Amygdala (tissue), 56 donors: Measurements from ENCODE around the gene CACNA1E.
A peak's percentile ranks its signal among the peaks of the same experiment; 100 is the strongest.

Experiments used
- DNase-seq, 56 donors: peaks; one replicate each; lab custom pipeline; 2025; lab: John Stamatoyannopoulos, UW

Gene CACNA1E

GRCh38 chr1:181626279-181626938 is 143.1 kb downstream of the CACNA1E start:
- DNase-seq, result no peak

GRCh38 chr1:181630398-181630797 is 147.1 kb downstream of the CACNA1E start:
- DNase-seq, result no peak

DNA sequence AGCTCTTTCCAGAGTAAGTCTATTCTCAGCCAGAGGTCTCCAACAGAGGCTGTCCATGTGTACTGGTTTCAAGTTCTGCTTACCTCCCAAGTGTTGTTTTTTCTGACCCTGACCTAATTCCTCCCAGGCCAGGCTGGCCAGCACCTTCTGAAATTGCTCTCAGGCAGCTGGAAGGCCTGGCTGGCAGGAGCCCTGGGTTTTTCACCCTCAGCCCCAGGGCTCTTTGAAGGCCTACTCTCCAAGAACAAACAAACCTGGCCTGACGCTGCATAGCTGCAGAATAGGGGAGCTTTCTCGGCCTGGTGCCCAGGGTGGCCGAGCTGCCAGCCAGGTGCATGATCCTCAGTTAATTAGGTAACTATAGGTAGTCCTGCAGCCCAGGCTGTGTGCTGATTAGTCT is 147.5 kb downstream of the CACNA1E start:
- DNase-seq, result no peak

DNA sequence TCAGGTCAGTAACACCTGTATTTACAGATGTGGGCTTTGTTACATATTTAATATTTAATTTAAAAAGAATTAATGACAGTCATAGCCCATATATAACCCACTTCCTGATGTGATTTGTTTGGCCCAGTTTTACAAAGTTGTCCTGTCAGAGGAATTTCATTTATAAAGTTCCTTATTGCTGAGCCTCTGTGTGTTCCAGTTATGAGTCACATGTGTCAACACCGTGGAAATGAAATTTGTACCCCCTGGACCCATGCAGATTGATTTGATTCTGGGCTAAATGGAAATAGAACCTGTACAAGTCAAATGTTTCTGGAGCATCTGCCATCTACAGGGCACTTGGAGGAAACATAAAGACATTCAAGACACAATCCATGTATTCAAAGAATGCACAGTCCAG is 149.2 kb downstream of the CACNA1E start:
- DNase-seq, result no peak

DNA sequence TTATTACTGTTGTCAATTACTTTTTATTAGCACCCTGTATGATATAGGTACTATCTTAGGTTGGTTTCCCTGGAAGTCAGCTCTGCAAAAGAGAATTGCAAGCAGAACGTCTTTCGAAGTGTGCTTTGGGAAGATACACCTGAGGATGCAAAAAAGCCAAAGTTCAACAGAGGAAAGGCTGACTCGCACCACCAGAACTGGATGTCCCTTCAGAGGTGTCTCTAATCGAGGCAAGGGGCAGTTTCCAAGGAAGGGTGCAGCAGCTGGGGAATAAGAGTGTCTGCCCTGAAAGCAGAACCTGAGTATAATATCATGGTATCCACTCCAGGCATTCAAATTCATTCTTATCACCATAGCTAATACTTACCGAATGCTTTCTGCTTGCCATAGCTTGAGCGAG is 149.6 kb downstream of the CACNA1E start:
- no peak for DNase-seq

GRCh38 chr1:181635110-181635509 is 151.8 kb downstream of the CACNA1E start:
- no peak for DNase-seq

DNA sequence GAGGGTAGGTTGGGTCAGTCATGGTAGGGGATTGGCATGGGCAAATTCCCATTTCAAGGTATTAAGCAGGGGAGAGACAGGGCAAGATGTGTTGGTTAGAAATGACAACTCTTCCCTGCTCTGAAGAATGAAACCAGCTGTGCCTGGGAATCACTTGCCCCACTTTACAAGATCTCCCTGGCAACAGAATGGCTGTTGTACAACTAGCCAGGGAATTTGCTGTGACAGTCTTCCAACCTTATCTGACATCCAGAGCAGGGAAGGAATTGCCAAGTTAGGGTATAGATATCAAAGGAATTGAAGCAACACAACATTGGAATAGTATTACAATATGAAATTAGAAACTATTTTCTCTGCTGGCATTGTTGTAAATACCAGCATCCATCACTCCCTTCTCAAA is 154.7 kb downstream of the CACNA1E start:
- DNase-seq, result no peak

- DNase-seq, result no peak
Observed at GRCh38 chr1:181640956-181641355, 157.6 kb downstream of the CACNA1E start.

DNA sequence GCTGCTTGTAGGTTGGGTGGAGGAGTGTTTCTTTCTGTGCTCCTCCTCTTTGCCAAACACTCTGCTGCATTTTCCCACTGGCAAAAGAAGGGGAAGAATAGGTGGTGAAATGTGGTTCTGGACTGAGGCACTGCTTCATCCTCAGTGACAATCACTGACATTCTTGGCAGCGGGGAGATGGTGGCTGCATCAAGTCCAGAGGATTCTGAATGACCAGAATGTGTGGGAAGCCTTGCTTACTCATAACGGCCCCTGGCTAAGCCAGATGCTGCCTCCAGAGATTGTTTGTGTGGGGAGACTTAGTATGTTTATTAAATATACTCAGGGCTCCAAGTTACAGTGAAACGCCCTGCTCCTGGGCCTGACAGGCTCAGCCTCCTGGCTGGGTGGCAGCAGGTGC is 160.3 kb downstream of the CACNA1E start:
- DNase-seq, result no peak

- DNase-seq, result no peak
Observed at GRCh38 chr1:181645171-181645570, 161.9 kb downstream of the CACNA1E start.

- DNase-seq, result no peak
Observed at GRCh38 chr1:181646710-181647109, 163.4 kb downstream of the CACNA1E start.

GRCh38 chr1:181647314-181648035 is 164.2 kb downstream of the CACNA1E start:
- peak in 9 of 56 donors; percentile 3 to 65 (median 14) for DNase-seq

DNA sequence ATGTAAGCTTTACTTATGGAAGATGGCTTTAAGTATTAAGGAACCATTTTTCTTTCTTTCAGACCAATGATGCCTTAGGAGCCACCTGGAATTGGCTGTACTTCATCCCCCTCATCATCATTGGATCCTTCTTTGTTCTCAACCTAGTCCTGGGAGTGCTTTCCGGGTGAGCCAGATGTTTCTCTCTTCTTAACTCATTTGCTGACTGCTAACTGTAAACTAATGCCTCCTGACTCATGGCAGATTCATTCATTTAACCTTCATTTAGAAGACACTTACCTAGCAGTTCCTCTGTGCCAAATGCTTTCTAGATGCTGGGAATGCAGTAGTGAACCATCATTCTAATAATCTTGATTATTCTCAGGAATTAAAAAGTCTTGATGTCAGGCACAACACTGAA is 168.0 kb downstream of the CACNA1E start:
- DNase-seq, result no peak

DNA sequence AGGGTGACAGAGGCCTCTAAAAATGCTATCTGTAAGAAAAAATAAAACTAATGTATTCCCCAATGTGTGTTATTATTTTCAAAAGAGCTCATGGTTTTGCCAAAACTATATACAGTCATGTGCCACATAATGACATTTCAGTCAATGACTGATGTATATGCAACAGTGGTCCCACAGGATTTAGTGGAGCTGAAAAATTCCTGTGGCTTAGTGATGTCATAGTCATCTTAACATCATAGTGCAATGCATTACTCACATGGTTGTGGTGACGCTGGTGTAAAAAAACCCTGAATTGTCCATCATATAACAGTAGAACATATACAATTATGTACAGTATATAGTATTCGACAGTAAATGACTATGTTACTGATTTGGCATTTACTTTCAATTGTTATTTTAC is 172.4 kb downstream of the CACNA1E start:
- DNase-seq, result no peak

- no peak for DNase-seq
Observed at GRCh38 chr1:181656491-181656890, 173.2 kb downstream of the CACNA1E start.

GRCh38 chr1:181658581-181658980 is 175.3 kb downstream of the CACNA1E start:
- no peak for DNase-seq

DNA sequence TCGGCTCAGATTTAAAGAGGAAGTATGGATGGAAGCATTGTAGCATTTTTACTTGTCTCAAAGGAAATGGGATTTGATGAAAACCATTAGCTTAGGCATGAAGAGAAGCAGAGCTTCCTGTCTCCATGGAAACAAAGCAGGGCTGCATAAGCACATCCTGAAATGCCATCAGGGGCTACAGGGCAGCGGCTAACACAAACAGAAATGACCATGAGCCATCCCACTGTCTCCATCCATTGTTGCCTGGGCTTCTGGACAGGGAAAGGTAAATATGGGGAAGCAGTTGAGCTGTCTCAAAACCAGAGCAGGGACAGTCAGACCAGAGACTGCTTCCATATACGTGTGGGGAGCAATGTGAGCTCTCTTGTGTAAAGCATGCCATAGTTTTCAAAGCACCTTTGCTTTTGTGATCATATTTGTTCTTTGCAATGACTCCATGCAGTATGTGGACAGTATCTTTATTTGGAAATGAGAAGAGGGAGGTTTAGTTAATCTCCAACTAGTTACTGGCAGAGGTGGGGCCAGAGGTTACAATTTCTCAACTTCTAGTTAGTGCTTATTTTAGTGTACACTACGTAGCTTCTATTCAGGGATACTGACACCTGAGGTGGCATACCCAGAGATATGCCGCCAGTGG is 176.1 kb downstream of the CACNA1E start:
- DNase-seq, result no peak

DNA sequence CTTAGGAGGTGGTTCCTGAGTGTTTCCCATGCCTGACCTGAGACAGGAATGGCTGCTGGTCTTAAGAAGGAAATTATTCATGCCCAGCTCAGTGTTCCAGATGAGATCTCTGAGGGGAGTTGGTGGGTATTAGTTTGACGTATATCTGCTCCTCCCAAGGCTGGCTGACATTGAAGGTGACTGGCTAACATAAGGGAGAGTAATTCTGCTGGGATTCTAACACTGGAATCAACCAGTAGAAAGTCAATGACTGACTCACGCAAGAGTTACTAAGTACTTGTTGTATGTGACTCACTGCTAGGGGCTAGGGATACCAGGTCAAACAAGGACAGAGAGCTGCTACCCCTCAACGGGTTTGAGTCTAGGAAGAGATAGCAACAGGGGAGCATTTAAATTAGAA is 177.3 kb downstream of the CACNA1E start:
- no peak for DNase-seq

GRCh38 chr1:181661569-181661968 is 178.3 kb downstream of the CACNA1E start:
- DNase-seq, result no peak

- DNase-seq, result no peak
Observed at GRCh38 chr1:181662606-181663005, 179.3 kb downstream of the CACNA1E start.

DNA sequence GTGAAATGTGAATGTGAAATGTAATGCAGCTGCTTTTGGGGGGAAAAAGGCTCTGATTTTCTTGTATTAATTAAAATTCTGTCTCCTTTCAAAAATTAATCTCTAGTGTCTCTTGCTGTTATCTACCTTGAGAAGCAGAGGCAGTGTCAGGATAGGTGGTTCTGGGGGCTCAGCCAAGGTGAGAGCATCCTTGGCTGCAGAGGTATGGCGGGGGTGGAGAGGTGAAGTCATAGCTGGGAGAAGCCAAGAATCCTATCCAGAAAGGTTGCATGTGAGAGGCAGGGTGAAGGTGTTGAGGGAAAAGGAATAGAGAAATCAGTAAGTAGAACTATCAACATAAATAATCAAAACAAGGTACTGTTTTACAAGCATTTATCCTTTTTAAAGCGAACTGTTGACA is 181.2 kb downstream of the CACNA1E start:
- no peak for DNase-seq

- no peak for DNase-seq
Observed at GRCh38 chr1:181669246-181669645, 185.9 kb downstream of the CACNA1E start.
